HG03354 (cell line): ENCODE data around the gene TRAF3IP1.
A peak's percentile ranks its signal among the peaks of the same experiment; 100 is the strongest.
"Not testable (repeated sequence)": the region's sequence is repeated elsewhere in the genome, so short reads cannot be mapped to it uniquely, and the experiment has no call there.

Experiments used
- ATAC-seq: cut with Tn5 transposase; IDR thresholded peaks from one replicate; pipeline ENCODE4 v1.9.1; 2021; ENCODE audit warnings: mild to moderate bottlenecking; ENCODE audit not compliant: unreplicated experiment, poor library complexity, severe bottlenecking

The TRAF3IP1 gene

DNA sequence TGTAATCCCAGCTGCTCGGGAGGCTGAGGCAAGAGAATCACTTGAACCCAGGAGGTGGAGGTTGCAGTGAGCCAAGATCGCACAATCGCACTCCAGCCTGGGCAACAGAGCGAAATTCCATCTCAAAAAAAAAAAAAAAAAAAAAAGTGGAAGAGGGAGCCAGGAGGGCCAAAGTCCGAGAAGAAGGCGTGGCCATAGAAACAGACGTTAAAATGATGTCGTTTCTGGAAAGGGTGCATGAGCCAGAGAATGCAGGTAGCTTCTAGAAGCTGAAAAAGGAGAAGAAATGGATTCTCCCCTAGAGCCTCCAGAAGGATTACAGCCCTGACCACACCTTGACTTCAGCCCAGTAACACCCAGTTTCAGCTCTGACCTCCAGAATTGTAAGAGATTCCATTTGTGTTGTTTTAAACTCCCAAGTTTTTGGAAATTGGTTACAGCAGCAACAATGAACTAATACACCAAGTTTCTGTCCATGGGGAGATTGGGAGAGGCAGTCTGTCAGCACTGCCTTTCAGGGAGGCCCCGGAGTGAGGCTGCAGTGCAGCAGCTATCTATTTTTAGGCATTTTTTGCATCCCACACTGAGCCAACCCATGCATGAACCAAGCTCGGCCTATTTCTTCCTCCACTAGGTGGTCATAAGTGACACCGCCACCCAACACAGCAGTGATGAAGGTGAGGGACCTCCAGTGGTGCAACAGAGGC lies 14.2 kb upstream of the TRAF3IP1 start:
- ATAC-seq, result no peak

DNA sequence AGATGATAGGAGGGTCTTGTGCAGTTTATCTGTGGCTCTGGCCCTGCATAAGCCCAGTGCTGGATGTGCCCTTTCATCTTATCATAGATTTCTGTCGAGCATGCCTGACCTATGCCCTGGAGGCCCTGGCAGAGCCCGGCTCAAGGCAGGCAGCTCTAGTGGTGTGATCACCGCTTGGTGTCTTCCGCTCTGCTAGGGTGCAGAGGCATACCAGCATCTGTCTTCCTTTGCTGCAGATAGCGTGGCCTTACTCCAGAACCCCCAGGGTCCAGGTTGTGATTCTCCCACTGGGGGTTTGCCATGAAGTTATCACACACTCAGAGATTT lies 13.7 kb upstream of the TRAF3IP1 start:
- ATAC-seq, result no peak

DNA sequence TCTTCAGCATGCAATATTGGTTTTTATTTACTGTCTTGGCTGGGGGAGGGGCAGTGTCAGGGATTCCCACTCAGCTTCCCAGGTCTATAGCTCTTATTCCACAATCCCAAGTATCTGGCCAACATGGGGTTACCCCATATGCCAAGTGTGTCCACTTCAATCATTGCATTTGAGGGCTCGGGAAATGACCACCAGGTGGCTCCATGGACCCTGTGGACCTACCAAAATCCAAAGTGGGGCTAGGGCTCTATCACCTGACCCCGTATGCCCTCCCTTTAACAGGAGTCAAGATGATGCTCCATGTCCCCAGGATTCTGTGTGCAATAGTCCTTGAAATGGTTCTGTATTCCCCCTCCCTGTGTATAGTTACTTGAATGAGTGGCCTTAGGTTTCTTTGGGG lies 12.1 kb upstream of the TRAF3IP1 start:
- ATAC-seq, result no peak

DNA sequence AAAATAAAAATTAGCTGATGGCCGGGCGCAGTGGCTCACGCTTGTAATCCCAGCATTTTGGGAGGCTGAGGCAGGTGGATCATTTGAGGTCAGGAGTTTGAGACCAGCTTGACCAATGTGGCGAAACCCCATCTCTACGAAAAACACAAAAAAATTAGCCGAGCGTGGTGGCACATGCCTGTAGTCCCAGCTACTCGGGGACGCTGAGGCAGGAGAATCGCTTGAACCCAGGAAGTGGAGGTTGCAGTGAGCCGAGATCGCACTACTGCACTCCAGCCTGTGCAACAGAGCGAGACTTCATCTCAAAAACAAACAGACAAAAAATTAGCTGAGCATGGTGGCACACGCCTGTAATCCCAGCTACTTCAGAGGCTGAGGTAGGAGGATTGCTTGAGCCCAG lies 9.6 kb upstream of the TRAF3IP1 start:
- not testable (repeated sequence) for ATAC-seq

DNA sequence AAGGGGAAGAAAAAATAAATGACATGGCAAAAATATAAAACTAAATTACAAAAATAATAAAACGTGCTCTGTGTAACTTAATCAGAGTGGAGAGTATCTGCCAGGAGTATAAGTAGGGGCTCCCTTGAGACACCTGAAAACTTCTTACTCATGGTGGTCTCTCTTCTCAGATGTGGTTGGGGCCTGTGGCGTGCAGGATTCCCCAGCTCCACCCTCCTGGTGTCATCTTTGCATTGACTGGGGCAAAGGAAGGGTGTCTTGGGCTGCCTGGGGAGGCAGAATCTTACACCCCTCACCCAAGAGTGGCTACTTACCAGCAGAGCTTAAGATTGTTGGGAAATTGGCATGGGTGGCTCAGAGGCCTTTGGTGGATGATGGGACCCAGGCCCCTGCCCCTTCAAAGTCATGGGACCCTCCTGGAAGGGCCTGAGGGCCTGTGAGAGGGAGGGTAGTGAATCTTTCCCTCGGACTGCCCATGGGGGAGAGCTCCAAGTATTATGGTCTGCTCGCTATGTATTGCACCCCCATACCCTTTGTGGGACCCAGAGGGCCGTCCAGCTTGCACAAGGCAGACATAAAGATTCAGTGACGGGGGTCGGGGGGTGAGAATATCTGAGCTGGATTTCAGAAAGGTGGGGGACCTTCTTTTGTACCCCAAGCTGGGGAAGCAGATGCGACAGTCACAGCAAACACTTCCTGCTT lies 6.9 kb upstream of the TRAF3IP1 start:
- ATAC-seq, result no peak

DNA sequence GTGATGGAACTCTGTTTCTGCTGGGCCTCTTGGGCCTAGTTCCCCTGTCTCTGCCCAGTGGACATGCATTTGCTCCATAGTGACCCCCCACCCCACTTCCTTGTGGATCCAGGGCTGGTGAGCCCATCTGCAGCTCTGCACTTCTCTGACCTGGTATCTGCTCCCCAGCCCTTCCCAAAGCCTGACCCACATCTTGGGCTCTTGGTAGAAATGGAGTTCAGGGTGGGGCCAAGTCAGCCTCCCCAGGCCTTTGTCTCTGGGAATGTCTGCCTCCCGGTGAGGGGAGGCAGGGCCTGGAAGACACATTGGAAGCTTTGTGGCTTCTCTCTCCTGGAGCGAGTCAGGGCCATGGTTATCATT lies 6.3 kb upstream of the TRAF3IP1 start:
- no peak for ATAC-seq

DNA sequence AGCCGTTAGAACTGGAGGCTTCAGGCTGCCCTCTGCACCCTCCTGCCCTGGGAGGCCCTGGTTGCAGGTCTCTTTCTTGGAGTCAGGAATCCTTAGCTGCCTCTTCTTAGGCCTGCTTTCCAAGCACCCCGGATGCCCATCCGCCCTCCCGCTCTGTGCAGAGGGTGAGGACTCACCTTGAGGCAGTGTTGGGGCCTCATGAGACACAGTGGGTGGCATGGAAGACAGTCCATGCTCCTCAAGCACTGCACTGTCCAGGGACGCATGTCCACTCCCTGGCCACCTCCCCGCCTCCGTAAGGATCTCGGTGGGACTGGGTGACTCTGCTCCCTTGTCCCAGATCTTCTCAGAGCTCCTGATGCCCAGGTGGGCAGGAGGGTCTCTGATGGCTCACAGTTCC lies 5.7 kb upstream of the TRAF3IP1 start:
- ATAC-seq, result no peak

DNA sequence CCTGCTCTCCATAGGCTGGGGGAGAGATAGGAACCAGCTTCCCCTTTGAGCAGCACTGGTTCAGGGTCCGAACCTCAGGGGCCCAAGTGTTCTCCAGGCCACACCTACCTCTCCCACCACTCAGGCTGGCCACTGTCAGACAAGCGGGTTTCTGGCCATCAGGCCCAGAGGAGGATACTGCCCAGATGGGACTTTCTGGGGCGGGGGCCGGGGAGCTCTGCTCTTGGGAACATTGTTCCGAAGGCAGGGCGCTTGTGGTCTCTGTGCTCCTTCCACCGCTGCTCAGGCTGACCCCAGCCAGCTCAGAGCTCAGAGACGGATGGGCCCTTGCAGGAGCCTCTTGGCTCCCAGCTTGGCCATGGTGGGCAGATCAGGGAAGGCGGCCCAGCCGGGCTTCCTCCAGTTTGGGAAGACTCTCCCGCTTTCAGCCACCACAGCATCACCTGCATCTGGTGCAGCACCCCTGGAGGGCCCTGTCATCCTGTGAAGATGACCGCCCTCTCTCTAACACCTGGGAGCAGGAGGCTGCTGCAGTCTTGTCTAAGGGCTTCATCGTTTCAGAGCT lies 5.2 kb upstream of the TRAF3IP1 start:
- no peak for ATAC-seq

DNA sequence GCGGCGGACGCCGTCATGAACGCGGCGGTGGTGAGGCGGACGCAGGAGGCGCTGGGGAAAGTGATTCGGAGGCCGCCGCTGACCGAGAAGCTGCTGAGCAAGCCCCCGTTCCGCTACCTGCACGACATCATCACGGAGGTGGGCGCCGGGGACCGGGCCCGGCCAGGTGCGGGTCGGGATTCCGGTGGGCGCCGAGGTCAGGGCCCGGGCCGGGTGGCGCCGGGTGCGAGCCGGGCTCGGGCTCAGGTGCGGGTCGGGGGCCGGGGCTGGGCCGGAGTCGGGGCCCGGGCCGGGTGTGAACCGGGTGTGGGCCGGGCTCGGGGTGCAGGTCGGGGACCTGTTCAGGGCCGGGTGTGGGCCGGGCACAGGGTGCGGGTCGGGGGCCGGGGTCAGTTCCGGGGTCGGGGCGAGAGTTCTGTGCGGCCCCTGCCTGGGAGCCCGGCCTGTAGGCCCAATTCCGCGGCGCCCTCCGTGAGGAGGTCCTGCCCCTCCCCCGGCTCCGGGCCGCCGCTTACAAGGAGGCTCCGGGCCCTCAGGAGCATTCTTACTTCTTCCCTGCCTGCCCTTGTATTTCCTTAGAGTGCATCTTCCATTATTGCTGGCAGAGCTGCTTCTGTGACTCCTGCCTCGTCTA lies 447 bp downstream of the TRAF3IP1 start:
- peak; percentile 54 for ATAC-seq

DNA sequence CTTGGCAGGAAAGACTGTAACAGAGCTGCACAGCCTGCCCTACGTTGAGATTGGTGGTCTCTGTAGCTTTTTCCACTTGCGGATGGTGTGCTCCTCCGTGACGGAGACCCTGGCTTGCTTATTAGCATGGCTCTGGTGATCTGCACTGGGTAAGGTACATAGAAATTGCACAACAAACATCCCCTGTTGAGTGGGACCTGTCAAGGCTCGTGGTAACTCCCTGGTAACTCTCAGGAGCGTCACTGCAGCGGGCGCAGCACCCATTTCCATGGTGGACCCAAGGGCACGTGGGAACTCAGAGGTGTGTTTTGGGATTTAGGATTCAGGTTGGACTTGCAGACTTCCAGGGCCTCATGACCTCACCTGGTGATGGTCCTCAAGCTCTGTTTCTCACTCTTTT lies 1.1 kb downstream of the TRAF3IP1 start:
- ATAC-seq, result no peak

DNA sequence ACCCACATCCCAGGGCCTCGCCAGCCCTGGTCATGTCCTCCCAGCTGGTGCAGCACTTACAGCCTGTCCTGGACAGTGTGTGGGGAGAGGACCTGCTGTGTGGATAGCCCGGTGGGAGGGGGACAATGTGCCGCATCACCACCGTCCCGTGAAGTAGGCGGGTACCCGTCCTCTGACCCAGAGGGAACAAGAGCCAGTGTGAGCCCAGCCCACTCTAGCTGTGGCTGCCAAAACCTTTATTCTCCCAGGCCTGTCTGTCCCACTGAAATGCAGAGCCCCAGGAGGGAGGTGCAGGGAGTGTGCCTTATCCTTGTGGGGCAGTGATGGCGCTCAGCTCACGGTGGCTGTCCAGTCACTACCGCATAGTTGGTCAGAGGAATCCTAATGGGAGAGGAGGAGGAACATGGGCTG lies 1.7 kb downstream of the TRAF3IP1 start:
- ATAC-seq, result no peak

DNA sequence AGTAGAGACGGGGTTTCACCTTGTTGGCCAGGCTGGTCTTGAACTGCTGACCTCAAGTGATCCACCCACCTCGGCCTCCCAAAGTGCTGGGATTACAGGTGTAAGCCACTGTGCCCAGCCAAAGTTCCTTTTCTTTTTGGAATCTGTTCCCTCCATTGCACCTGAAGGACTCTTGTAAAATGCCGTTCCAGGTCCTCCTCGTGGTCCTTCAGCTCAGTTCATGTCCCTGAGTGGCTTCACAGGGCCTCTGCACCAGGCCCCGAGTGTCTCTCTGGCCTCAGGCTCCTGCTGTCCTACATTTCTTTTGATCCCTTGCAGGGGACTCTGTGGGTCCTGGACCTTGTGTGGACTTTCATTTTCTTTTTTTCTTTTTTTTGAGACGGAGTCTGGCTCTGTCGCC lies 3.9 kb downstream of the TRAF3IP1 start:
- not testable (repeated sequence) for ATAC-seq

DNA sequence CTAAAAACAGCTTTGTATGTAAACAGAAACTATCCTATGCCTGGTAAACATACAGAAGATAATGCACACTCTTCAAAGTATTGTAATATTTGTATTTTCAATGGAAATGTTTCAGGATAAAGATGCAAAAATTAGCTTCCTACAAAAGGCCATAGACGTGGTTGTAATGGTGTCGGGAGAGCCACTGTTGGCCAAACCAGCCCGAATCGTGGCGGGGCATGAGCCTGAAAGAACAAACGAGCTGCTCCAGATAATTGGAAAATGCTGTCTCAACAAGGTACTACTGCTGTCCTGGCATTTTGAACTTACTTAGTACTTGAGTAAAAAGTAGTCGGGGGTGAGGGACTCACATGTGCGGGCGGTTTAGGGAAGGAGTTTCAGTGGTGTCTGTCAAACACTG lies 5.4 kb downstream of the TRAF3IP1 start:
- ATAC-seq, result no peak

DNA sequence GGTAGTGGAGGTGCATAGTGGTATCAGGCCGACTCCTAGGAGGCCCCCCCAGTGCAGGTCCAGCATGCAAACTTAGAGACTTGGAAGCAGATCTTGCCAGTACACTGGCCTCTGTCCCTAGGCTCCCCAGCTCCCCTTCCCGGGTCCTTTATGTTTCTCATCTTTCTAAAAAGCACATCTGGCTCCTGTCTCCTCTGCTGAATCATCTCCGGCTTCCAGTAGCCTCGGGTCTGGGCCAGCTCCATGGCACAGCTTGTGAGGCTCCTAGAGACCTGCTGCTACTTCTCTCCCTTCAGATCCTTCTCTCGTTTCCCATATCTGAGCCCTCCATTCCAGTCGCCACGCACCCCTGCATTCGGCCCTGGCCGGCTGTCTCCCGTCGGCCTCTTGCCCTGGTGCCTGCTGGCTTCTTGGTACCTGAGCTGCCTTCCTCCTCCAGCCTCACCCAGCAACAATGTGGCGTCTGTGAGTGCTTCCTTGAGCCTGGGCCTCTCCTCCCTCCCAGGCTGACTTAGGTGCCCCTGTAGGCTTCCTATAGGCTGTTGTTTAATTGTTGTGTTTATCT lies 6.6 kb downstream of the TRAF3IP1 start:
- no peak for ATAC-seq

DNA sequence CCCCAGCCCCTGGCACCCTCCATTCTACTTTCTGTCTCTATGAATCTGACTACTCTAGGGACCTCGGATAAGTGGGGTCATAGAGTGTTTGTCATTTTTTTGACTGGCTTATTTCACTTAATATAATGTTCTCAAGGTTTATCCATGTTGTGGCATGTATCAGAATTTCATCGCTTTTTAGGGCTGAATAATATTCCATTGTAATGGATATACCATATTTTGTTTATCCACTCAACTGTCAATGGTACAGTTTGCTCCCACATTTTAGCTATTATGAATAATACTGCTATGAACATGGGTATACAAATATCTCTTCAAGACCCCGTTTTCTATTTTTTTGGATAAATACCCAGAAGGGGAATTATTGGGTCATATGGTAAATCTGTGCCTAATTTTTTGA lies 7.4 kb downstream of the TRAF3IP1 start:
- ATAC-seq, result no peak

DNA sequence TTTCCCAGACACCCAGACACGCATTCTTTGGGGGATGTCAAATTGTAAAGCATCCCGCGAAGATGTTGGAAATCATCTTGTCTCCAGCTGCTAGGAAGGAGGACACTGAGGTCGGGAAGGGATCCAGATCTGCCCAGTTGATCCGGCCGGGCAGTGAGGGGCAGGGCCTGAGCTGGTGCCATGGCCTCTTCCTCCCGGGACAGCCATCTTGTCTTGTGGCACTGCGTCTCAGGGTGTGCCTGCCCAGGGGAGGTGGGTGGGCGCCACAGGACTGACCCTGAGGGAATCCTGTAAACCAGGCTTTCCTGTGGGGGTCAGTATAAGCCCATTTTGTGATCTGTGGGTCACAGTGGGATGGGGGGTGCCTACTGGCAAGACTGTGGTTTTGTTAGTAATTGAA lies 10.1 kb downstream of the TRAF3IP1 start:
- no peak for ATAC-seq

DNA sequence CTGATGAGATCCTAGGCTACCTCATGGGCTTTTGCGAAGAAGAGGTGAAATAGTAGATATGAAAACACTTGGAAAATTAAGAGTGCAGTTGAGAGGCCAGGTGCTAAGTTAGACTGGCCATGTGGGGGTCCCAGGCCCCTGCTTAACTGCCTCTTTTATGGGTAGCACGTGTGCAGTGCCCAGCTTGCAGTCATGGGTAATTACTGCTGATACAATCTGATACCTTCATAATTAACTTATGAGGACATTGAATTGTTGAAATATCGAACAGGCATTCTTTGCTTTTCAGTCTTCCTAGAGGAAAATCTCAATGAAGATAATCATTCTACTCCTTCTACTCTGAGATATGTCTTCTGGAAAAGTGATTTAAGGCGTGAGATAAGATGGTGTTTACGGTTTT lies 11.6 kb downstream of the TRAF3IP1 start:
- no peak for ATAC-seq

DNA sequence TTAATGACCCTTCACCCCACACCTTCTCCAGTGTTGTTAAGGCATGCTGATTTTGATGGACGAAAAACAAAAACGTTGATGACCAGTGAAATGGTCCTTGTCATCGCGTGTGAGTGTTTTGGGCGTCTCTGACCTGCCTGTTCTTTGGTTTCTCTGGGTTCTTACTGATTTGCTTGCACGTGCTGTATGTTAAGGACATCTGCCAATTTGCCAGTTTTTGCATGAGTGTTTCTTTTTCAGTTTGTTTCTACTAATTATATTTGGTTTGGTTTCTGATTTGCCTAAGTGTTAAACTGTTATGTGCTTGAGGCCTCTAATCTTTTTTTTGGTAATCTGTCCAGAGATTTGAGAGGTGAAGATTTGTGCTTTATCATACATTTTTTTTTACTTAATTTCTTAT lies 14.6 kb downstream of the TRAF3IP1 start:
- no peak for ATAC-seq

DNA sequence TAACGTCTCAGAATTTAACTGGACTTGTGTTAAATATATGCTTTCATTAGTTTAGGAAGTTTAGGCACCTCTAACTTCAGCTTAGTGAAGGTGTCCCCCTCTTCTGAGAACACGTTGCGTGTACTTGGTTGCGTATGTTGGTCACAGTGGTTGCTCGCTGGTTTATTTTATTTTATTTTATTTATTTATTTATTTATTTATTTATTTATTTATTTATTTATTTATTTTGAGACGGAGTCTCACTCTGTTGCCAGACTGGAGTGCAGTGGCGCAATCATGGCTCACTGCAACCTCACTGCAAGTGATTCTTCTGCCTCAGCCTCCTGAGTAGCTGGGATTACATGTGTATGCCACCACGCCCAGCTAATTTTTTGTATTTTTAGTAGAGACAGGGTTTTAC lies 15.3 kb downstream of the TRAF3IP1 start:
- ATAC-seq, result not testable (repeated sequence)

DNA sequence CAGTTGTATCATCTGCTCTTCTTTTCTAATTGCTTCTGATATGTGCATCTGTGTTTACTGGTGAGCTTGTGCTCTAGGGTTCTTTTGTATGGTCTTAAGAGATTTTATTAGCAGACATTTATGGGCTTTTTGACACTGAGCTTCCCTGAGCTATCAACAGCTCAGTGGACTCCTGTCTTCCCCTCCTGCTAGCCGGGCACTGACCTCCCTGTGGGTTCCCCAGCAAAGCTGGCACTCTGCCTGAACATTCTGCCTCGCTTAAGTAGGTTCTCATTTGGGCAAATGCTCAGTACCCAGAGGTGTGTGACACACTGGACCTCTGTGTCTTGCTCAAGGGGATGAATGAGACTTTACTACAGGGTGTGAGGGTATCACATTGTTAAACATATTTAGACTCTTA lies 15.8 kb downstream of the TRAF3IP1 start:
- no peak for ATAC-seq
